GM21529 (cell line): ENCODE measurements around the gene XKR3.
"Not testable (repeated sequence)": the region's sequence is repeated elsewhere in the genome, so short reads cannot be mapped to it uniquely, and the experiment has no call there.

Experiments
- ATAC-seq: cut with Tn5 transposase; IDR thresholded peaks from one replicate; pipeline ENCODE4 v1.9.1; 2021; ENCODE audit not compliant: unreplicated experiment

Gene XKR3

GRCh38 chr22:16806401-16806800, 18.8 kb downstream of the XKR3 start:
- no peak for ATAC-seq

DNA sequence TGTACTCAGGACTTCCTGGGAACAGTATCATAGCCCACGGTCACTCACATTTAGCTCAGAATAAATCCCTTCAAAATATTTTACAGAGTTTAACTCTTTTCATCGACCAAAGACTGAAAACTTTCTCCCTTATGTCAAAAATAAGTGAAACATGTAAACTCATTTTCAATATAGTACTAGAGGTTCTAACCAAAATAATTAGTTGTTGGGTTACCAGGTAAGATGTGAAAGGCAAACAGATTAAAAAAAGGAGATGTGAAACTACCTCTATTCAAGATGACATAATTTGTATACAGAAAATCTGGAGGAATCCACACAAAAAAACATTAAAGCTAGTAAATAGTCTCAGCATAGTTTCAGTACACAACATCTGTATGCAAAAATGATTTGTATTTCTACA, 20.3 kb downstream of the XKR3 start:
- ATAC-seq = no peak

- no peak for ATAC-seq
These were observed 21.8 kb downstream of the XKR3 start for GRCh38 chr22:16803255-16803917.

DNA sequence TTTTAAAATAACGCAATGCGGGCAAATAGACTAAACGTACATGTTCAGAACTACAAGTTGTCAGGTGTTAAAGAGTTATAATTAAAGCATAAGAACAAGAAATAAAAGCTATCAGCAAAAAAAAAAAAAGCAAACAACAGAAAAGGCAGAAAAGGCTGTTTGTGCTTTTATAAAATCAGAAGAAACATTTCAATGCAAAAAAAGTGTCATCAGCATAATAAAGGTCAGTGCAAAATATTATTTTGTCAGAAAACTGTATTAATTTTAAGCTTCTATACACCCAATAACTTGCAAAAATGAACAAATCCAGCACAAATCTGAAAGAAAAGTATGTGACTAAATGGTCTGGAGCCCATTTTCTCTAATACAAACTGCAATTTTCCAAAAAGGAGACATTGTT, 23.6 kb downstream of the XKR3 start:
- no peak for ATAC-seq

DNA sequence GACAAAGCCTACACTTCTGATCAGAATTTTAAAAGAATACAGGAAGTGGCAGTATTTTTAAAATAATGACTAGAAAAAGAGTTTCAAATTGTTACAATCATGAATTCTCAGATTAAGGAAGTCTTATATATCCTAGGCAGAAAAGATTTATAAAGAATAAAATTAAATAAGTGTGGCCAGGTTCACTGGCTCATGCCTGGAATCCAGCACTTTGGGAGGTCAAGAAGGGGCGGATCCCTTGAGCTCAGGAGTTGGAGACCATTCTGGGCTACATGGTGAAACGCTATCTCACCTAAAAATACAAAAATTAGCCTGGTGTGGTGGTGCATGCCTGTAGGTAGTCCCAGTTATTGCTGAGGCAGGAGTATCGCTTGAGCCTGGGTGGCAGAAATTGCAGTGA, 24.1 kb downstream of the XKR3 start:
- no peak for ATAC-seq

DNA sequence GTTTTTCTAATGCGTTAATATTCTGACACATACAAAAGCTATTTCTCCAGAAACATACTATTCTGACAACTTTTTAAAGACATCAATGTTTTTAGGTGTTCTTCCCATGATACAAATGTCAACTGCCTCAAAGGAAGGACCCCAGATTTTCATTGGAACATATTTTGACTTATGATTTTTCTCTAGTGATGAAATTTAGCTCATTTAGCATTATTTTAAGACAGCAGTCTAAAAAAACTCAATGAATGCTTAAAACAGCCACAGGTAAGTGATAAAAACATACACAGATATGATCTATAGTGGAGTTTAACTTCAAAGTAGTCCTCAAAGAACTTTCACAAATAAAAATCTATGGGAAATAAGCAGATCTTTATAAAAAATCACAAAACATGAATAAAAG, 24.9 kb downstream of the XKR3 start:
- ATAC-seq = no peak

DNA sequence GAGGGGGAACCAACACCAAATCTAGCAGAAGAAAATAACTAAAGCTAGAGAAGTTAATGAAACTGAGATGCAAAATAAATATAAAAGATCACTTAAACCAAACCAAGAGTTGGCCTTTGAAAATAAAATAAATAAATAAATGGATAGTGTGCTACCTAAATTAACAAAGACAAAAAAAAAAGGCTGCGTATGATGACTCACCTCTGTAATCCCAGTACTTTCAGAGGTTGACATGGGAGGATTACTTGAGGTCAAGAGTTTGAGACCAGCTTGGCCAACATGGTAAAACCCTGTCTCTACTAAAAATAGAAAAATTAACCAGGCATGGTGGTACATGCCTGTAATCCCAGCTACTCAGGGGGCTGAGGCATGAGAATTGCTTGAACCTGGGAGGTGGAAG, 29.7 kb downstream of the XKR3 start:
- ATAC-seq = not testable (repeated sequence)

GRCh38 chr22:16793831-16794230, 31.4 kb downstream of the XKR3 start:
- no peak for ATAC-seq

- ATAC-seq = no peak
These were observed 35.2 kb downstream of the XKR3 start for GRCh38 chr22:16789860-16790493.

DNA sequence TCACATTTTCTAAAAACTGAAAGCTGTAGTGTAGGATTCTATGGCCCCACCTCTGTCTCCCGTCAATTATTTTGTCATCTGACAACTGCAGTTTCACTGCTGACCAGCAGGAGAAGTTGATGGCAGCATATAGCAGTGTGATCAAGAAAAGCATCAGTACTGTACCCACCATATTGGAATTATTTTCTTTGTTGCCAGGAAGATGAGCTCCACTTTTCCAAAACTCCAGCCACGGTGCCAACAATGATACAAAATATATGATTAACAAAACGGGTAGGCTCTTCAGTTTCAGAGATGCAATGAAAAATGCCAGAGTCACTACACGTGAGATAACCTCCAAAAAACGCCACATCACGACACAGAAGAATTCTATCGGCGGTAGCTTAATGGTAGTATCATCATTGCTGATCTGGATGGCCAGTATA, 41.3 kb downstream of the XKR3 start:
- ATAC-seq = no peak

GRCh38 chr22:16783453-16783852, 41.8 kb downstream of the XKR3 start:
- no peak for ATAC-seq

GRCh38 chr22:16781764-16782329, 43.4 kb downstream of the XKR3 start:
- ATAC-seq = no peak

DNA sequence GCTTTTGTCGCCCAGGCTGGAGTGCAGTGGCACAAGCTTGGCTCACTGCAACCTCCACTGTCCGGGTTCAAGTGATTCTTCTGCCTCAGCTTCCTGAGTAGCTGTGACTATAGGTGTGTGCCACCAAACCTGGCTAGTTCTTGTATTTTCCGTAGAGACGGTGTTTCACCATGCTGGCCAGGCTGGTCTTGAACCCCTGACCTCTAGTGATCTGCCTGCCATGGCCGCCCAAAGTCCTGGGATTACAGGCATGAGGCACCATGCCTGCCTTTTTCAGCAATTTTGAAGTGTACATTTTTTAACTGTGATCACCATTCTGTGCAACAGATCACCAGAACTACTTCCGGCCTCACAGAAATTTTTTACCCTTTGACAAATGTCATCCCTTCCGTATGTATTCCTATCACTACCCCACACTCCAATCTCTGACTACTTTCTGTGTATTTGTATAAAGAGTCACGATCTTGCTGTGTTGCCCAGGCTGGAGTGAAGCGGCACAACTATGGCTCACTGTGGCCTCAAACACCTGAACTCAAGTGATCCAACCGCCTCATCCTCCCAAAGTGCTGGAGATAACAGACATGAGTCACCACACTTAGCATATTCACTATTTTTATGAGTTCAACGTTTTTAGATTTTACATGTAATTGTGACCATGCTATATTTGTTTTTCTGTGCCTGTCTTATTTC, 44.0 kb downstream of the XKR3 start:
- no peak for ATAC-seq

GRCh38 chr22:16777284-16777924, 47.8 kb downstream of the XKR3 start:
- no peak for ATAC-seq

DNA sequence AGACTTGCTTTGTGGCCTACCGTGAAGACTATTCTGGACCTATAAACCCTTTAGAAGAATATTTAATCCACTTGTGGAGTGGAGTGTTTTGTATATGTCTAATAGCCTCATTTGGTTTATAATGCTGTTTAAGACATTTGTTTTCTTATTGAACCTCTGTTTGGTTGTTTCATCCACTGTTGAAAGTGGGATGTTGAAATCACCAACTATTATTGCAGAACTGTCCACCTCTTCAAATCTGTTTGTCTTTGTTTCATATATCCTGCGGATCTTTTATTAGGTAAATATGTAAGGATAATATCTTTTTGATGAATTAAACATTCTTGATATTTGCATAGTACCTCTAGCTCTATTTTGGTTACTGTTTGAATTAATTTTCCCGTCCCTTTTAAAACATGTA, 49.1 kb downstream of the XKR3 start:
- no peak for ATAC-seq

- ATAC-seq = no peak
These were observed 50.2 kb downstream of the XKR3 start for GRCh38 chr22:16774911-16775500.

GRCh38 chr22:16771569-16771968, 53.6 kb downstream of the XKR3 start:
- not testable (repeated sequence) for ATAC-seq

DNA sequence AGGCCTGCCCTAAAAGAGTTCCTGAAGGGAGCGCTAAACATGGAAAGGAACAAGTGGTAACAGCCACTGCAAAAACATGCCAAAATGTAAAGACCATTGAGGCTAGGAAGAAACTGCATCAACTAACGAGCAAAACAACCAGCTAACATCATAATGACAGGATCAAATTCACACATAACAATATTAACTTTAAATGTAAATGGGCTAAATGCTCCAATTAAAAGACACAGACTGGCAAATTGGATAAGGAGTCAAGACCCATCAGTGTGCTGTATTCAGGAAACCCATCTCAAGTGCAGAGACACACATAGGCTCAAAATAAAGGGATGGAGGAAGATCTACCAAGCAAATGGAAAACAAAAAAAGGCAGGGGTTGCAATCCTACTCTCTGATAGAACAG, 57.3 kb downstream of the XKR3 start:
- ATAC-seq = not testable (repeated sequence)

DNA sequence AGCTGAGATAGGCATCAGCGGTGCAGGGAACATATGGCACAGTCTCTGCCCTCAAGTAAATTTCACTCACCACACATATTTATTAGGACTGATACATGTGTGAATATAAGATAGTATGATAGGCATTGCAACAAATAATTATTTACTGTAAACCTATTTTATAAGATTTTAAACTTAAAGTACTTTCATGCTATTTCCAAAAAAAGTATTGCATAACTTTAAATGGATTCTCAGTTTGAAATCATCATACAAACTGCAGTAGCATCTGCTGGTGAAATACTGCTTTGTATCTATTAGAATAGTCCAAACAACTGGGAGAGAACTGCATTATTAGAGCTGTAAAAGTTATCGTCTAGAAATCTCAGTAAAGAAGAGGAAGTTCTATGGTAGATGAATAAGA, 63.0 kb downstream of the XKR3 start:
- ATAC-seq = not testable (repeated sequence)

GRCh38 chr22:16760416-16760815, 64.8 kb downstream of the XKR3 start:
- ATAC-seq = not testable (repeated sequence)

DNA sequence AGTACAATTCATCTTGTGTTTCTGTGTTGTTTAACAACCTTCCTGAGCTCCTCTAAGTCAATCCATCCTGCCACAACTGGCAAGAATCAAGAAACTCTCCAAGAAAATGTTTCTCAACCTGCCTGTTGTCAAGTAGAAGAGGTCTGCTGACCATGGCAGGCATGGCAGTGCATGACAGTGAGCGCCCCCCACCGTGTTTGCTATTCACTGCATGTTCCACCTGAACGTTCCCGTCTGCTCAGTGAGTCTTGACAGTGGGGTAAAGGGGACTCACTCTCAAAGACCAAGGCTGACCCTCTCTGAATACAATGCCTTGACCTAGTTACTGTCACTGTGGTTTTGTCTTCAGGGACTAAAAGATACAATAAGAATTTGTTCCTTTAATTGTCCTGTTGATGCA, 75.9 kb downstream of the XKR3 start:
- not testable (repeated sequence) for ATAC-seq
